ENCODE data around the gene HSPA12A.

GRCh38 chr10:116723428-116724281, 18.7 kb downstream of the HSPA12A start:
- no peak for TF ChIP-seq HNRNPH1 (optimal IDR thresholded peaks at IDR 0.05; ENCODE audit: low read depth, low read length)
- no peak for TF ChIP-seq CTCF (CRISPR knock-in tag; IDR thresholded peaks at IDR 0.05)
- no peak for TF ChIP-seq NR2F6 (IDR thresholded peaks at IDR 0.05)
- no peak for TF ChIP-seq NR2F6 (CRISPR knock-in tag; IDR thresholded peaks at IDR 0.05)
- TF ChIP-seq ELF1 (CRISPR knock-in tag; IDR thresholded peaks at IDR 0.05), result no peak
- TF ChIP-seq REST (IDR thresholded peaks at IDR 0.05; ENCODE audit: borderline replicate concordance in 1 of 2, low read depth in 1 of 2, low read length in 2 of 2), result no peak
